Stomach (tissue), 4 donors: Measurements from ENCODE around the gene ZNF182.

Experiments
- POLR2A ChIP-seq, 4 donors: fragments of 450-650 bp; IDR thresholded peaks; one replicate each; pipeline ENCODE4 v1.6.1; 2016; ENCODE audit warnings: antibody characterized with exemption in 4 of 4, control low read depth in 2 of 4, mild to moderate bottlenecking in 1 of 4, moderate library complexity in 1 of 4
- POLR2AphosphoS5 ChIP-seq, 3 donors: sonication (generic); formaldehyde crosslinking; IDR thresholded peaks; one replicate each; pipeline ENCODE4 v1.6.1; 2016; ENCODE audit warnings: antibody characterized with exemption in 3 of 3
- TF ChIP-seq, protein P1 (sequence below), 7 experiments: fragments of 450-650 bp in 4 of 7; fragments of 200-600 bp in 3 of 7; sonication (generic) in 3 of 7; IDR thresholded peaks; one replicate each; pipeline ENCODE4 v1.5.1; 2016 to 2019; ENCODE audit warnings: antibody characterized with exemption in 7 of 7, control low read depth in 2 of 7, mild to moderate bottlenecking in 1 of 7

DNA sequence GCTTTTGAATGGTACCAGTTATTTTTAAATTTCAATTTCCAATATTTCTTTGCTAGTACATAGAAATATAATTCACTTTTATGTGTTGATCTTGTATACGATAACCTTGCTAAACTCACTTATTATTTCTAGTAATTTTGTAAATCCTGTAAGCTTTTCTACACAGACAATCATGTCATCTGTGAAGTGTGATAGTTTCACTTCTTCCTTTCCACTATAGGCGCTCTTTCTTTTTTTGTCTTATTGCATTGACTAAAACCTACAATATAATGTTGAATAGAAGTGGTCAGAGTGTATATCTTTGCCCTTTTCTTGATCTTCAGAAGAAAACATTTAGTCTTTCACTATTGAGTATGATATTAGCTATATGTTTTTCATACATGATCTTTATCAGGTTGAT lies 76.6 kb downstream of the ZNF182 start:
- TF ChIP-seq, protein P1, sequence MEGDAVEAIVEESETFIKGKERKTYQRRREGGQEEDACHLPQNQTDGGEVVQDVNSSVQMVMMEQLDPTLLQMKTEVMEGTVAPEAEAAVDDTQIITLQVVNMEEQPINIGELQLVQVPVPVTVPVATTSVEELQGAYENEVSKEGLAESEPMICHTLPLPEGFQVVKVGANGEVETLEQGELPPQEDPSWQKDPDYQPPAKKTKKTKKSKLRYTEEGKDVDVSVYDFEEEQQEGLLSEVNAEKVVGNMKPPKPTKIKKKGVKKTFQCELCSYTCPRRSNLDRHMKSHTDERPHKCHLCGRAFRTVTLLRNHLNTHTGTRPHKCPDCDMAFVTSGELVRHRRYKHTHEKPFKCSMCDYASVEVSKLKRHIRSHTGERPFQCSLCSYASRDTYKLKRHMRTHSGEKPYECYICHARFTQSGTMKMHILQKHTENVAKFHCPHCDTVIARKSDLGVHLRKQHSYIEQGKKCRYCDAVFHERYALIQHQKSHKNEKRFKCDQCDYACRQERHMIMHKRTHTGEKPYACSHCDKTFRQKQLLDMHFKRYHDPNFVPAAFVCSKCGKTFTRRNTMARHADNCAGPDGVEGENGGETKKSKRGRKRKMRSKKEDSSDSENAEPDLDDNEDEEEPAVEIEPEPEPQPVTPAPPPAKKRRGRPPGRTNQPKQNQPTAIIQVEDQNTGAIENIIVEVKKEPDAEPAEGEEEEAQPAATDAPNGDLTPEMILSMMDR (IDR thresholded peaks at IDR 0.05) = no peak
- no peak for TF ChIP-seq POLR2A (IDR thresholded peaks at IDR 0.05)
- no peak for TF ChIP-seq POLR2AphosphoS5 (IDR thresholded peaks at IDR 0.05)
